Left forelimb (tissue), 1 donor: ENCODE results near the gene OSCP1.

Experiments used
- DNase-seq: peaks from one replicate; pipeline ENCODE4 v3.0.0-alpha.2; 2018; ENCODE audit warnings: low spot score

OSCP1 gene

GRCh38 chr1:36472656-36473055 is 22.4 kb upstream of the OSCP1 start:
- DNase-seq: no peak

GRCh38 chr1:36471830-36472641 is 21.8 kb upstream of the OSCP1 start:
- DNase-seq: no peak

- DNase-seq: no peak
Measured at GRCh38 chr1:36469163-36469562, 18.9 kb upstream of the OSCP1 start.

- DNase-seq: no peak
Measured at GRCh38 chr1:36467700-36468455, 17.6 kb upstream of the OSCP1 start.

GRCh38 chr1:36467027-36467410 is 16.8 kb upstream of the OSCP1 start:
- DNase-seq: no peak

GRCh38 chr1:36466370-36467026 is 16.2 kb upstream of the OSCP1 start:
- no peak for DNase-seq

GRCh38 chr1:36465731-36466369 is 15.6 kb upstream of the OSCP1 start:
- DNase-seq: no peak

- no peak for DNase-seq
Measured at GRCh38 chr1:36464605-36465393, 14.5 kb upstream of the OSCP1 start.

- DNase-seq: peak; percentile 94
Measured at GRCh38 chr1:36463803-36464604, 13.8 kb upstream of the OSCP1 start, which contains the start of gene MRPS15. MRPS15 (minus strand) TSS chr1:36464384; CDS start chr1:36464275, 109 bp downstream.

GRCh38 chr1:36463463-36463802 is 13.2 kb upstream of the OSCP1 start:
- DNase-seq: no peak

GRCh38 chr1:36458910-36459309 is 8.7 kb upstream of the OSCP1 start:
- DNase-seq: no peak

GRCh38 chr1:36457691-36458090 is 7.4 kb upstream of the OSCP1 start:
- no peak for DNase-seq

- no peak for DNase-seq
Measured at GRCh38 chr1:36456391-36456928, 6.2 kb upstream of the OSCP1 start.

GRCh38 chr1:36455386-36455785 is 5.1 kb upstream of the OSCP1 start:
- DNase-seq: no peak

- DNase-seq: no peak
Measured at GRCh38 chr1:36453600-36454388, 3.5 kb upstream of the OSCP1 start.

GRCh38 chr1:36453051-36453450 is 2.8 kb upstream of the OSCP1 start:
- DNase-seq: no peak

- no peak for DNase-seq
Measured at GRCh38 chr1:36450919-36451305, 661 bp upstream of the OSCP1 start.

- DNase-seq: no peak
Measured at GRCh38 chr1:36448530-36449056, 1.7 kb downstream of the OSCP1 start.

GRCh38 chr1:36447450-36447849 is 2.8 kb downstream of the OSCP1 start:
- DNase-seq: no peak
